Measurements from ENCODE around the gene SIX2. TPM values are rescaled to one million over a fixed set of nuclear protein-coding genes. Genes with fewer than 3 reads are reported as not detected.

SIX2 gene
- total RNA-seq, 1 donor from 2014 or later = not detected

GRCh38 chr2:45013229-45014015 is 4.2 kb upstream of the SIX2 start:
- Mint-ChIP-seq H3K4me3 (no peak overlapping the region), H3K36me3 (ENCODE audit: low read depth) (no peaks in the 10 kb centered on the region), H3K4me1 (ENCODE audit: low read depth) (no peaks in the 10 kb centered on the region), H3K9me3 (no peaks in the 10 kb centered on the region), H3K27me3 (ENCODE audit: insufficient read depth) (peaks cover 73% of the 10 kb centered on the region), H3K27ac (no peak overlapping the region)
- intact Hi-C loops (cut with micrococcal nuclease) = loop anchor here (1.0 kb wide), 1 partner anchor 32 kb away; no protein-coding TSS in a partner anchor
- DNase-seq (ENCODE audit: low spot score) = no peak

GRCh38 chr2:45012733-45013132 is 3.5 kb upstream of the SIX2 start:
- Mint-ChIP-seq H3K36me3 (ENCODE audit: low read depth) (no peaks in the 10 kb centered on the region), H3K27ac (no peak overlapping the region), H3K27me3 (ENCODE audit: insufficient read depth) (peaks cover 74% of the 10 kb centered on the region), H3K9me3 (no peaks in the 10 kb centered on the region), H3K4me1 (ENCODE audit: low read depth) (no peaks in the 10 kb centered on the region), H3K4me3 (no peak overlapping the region)
- intact Hi-C loops (cut with micrococcal nuclease) = no loop called here
- no peak for DNase-seq (ENCODE audit: low spot score)

- H3K4me1 Mint-ChIP-seq (ENCODE audit: low read depth) = no peaks in the 10 kb centered on the region
- DNase-seq (ENCODE audit: low spot score) = no peak
Measured at GRCh38 chr2:45011621-45012602, 2.7 kb upstream of the SIX2 start.

GRCh38 chr2:45011121-45011520 is 1.9 kb upstream of the SIX2 start:
- intact Hi-C loops (cut with micrococcal nuclease) = no loop called here
- Mint-ChIP-seq H3K4me3 (no peak overlapping the region), H3K27ac (no peak overlapping the region), H3K9me3 (no peaks in the 10 kb centered on the region), H3K4me1 (ENCODE audit: low read depth) (no peaks in the 10 kb centered on the region), H3K36me3 (ENCODE audit: low read depth) (no peaks in the 10 kb centered on the region), H3K27me3 (ENCODE audit: insufficient read depth) (peaks cover 74% of the 10 kb centered on the region)
- no peak for DNase-seq (ENCODE audit: low spot score)

More at GRCh38 chr2:45011621-45012602, 2.7 kb upstream of the SIX2 start:
- intact Hi-C loops (cut with micrococcal nuclease) = no loop called here
- Mint-ChIP-seq H3K9me3 (no peaks in the 10 kb centered on the region), H3K36me3 (ENCODE audit: low read depth) (no peaks in the 10 kb centered on the region), H3K27ac (no peak overlapping the region), H3K27me3 (ENCODE audit: insufficient read depth) (peaks cover 75% of the 10 kb centered on the region), H3K4me3 (no peak overlapping the region)

GRCh38 chr2:45010702-45011012 is 1.4 kb upstream of the SIX2 start:
- peak overlapping the region; percentile 34 for H3K4me3 Mint-ChIP-seq
- intact Hi-C loops (cut with micrococcal nuclease) = no loop called here
- no peaks in the 10 kb centered on the region for H3K4me1 Mint-ChIP-seq (ENCODE audit: low read depth)
- H3K9me3 Mint-ChIP-seq = no peaks in the 10 kb centered on the region
- DNase-seq (ENCODE audit: low spot score) = no peak
- peak overlapping the region; percentile 18 for H3K27ac Mint-ChIP-seq
- peaks cover 74% of the 10 kb centered on the region for H3K27me3 Mint-ChIP-seq (ENCODE audit: insufficient read depth)
- no peaks in the 10 kb centered on the region for H3K36me3 Mint-ChIP-seq (ENCODE audit: low read depth)

GRCh38 chr2:45009928-45010701 is 863 bp upstream of the SIX2 start:
- Mint-ChIP-seq H3K27ac (no peak overlapping the region), H3K36me3 (ENCODE audit: low read depth) (no peaks in the 10 kb centered on the region), H3K9me3 (no peaks in the 10 kb centered on the region), H3K4me3 (no peak overlapping the region), H3K27me3 (ENCODE audit: insufficient read depth) (peaks cover 74% of the 10 kb centered on the region), H3K4me1 (ENCODE audit: low read depth) (no peaks in the 10 kb centered on the region)
- DNase-seq (ENCODE audit: low spot score) = no peak
- intact Hi-C loops (cut with micrococcal nuclease) = no loop called here

- Mint-ChIP-seq H3K4me1 (ENCODE audit: low read depth) (no peaks in the 10 kb centered on the region), H3K4me3 (peak overlapping the region; percentile 15), H3K9me3 (no peaks in the 10 kb centered on the region), H3K27ac (no peak overlapping the region), H3K36me3 (ENCODE audit: low read depth) (no peaks in the 10 kb centered on the region), H3K27me3 (ENCODE audit: insufficient read depth) (peaks cover 76% of the 10 kb centered on the region)
- no peak for DNase-seq (ENCODE audit: low spot score)
- intact Hi-C loops (cut with micrococcal nuclease) = no loop called here
Measured at GRCh38 chr2:45008296-45009129, 739 bp downstream of the SIX2 start.

GRCh38 chr2:45007961-45008295 is 1.3 kb downstream of the SIX2 start:
- Mint-ChIP-seq H3K36me3 (ENCODE audit: low read depth) (peaks cover 2% of the 10 kb centered on the region), H3K27me3 (ENCODE audit: insufficient read depth) (peaks cover 81% of the 10 kb centered on the region), H3K27ac (no peak overlapping the region), H3K4me1 (ENCODE audit: low read depth) (no peaks in the 10 kb centered on the region), H3K9me3 (no peaks in the 10 kb centered on the region), H3K4me3 (no peak overlapping the region)
- intact Hi-C loops (cut with micrococcal nuclease) = no loop called here
- DNase-seq (ENCODE audit: low spot score) = no peak

GRCh38 chr2:45006942-45007287 is 2.3 kb downstream of the SIX2 start:
- intact Hi-C loops (cut with micrococcal nuclease) = no loop called here
- H3K27ac Mint-ChIP-seq = no peak overlapping the region
- no peaks in the 10 kb centered on the region for H3K4me1 Mint-ChIP-seq (ENCODE audit: low read depth)
- H3K4me3 Mint-ChIP-seq = no peak overlapping the region
- peaks cover 78% of the 10 kb centered on the region for H3K27me3 Mint-ChIP-seq (ENCODE audit: insufficient read depth)
- no peak for DNase-seq (ENCODE audit: low spot score)
- peaks cover 3% of the 10 kb centered on the region for H3K36me3 Mint-ChIP-seq (ENCODE audit: low read depth)
- no peaks in the 10 kb centered on the region for H3K9me3 Mint-ChIP-seq

- Mint-ChIP-seq H3K4me3 (no peak overlapping the region), H3K4me1 (ENCODE audit: low read depth) (no peaks in the 10 kb centered on the region)
Measured at GRCh38 chr2:45006041-45006941, 3.0 kb downstream of the SIX2 start.

GRCh38 chr2:45005261-45006002 is 3.8 kb downstream of the SIX2 start:
- intact Hi-C loops (cut with micrococcal nuclease) = loop anchor here (2.0 kb wide), 2 partner anchors 75 to 203 kb away; no protein-coding TSS in a partner anchor
- Mint-ChIP-seq H3K4me3 (no peak overlapping the region), H3K4me1 (ENCODE audit: low read depth) (no peaks in the 10 kb centered on the region), H3K9me3 (no peaks in the 10 kb centered on the region), H3K27ac (no peak overlapping the region), H3K27me3 (ENCODE audit: insufficient read depth) (peaks cover 76% of the 10 kb centered on the region), H3K36me3 (ENCODE audit: low read depth) (peaks cover 3% of the 10 kb centered on the region)
- no peak for DNase-seq (ENCODE audit: low spot score)

More at GRCh38 chr2:45006041-45006941, 3.0 kb downstream of the SIX2 start:
- H3K9me3 Mint-ChIP-seq = no peaks in the 10 kb centered on the region
- DNase-seq (ENCODE audit: low spot score) = no peak
- no peak overlapping the region for H3K27ac Mint-ChIP-seq
- H3K27me3 Mint-ChIP-seq (ENCODE audit: insufficient read depth) = peaks cover 78% of the 10 kb centered on the region
- intact Hi-C loops (cut with micrococcal nuclease) = no loop called here
- H3K36me3 Mint-ChIP-seq (ENCODE audit: low read depth) = peaks cover 3% of the 10 kb centered on the region

Data from activated T-helper 1 cell treated with anti-CD3 and anti-CD28 coated beads, Interleukin-12 subunit alpha, Interleukin-12 subunit beta, Interleukin-2, Interleukin-4 antibody, amounts not matched to agents 30 ng/mL and 10 ng/mL and 1 ng/mL, durations not matched to agents 14 hours and 24 hours and 36 hours (primary cell).